ENCODE results near the gene REPIN1.

DNA sequence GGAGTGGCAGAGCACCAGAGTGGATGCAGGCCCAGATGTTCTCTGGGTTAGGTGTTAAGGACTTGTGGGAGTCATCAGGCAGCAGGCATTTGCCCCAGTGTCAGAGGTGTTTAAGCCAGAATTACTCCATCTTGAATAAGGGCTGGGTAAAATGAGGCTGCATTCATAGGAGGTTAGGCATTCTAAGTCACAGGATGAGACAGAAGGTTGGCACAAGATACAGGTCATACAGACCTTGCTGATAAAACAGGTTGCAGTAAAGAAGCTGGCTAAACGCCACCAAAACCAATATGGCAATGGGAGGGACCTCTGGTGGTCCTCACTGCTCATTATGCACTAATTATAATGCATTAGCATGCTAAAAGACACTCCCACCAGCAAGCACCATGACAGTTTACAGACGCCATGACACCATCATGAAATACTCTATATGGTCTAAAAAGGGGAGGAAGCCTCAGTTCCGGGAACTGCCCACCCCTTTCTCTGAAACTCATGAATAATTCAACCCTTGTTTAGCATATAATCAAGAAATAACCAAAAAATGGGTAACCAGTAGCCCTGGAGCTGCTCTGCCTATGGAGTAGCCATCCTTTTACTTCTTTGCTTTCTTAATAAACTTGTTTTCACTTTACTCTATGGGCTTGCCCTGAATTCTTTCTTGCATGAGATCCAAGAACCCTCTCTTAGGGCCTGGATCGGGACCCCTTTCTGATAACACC, 46.3 kb upstream of the REPIN1 start:
- TF ChIP-seq, protein P1, sequence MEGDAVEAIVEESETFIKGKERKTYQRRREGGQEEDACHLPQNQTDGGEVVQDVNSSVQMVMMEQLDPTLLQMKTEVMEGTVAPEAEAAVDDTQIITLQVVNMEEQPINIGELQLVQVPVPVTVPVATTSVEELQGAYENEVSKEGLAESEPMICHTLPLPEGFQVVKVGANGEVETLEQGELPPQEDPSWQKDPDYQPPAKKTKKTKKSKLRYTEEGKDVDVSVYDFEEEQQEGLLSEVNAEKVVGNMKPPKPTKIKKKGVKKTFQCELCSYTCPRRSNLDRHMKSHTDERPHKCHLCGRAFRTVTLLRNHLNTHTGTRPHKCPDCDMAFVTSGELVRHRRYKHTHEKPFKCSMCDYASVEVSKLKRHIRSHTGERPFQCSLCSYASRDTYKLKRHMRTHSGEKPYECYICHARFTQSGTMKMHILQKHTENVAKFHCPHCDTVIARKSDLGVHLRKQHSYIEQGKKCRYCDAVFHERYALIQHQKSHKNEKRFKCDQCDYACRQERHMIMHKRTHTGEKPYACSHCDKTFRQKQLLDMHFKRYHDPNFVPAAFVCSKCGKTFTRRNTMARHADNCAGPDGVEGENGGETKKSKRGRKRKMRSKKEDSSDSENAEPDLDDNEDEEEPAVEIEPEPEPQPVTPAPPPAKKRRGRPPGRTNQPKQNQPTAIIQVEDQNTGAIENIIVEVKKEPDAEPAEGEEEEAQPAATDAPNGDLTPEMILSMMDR (IDR thresholded peaks at IDR 0.05; ENCODE audit: borderline replicate concordance, extremely low read depth, low read length, poor library complexity, severe bottlenecking) = no peak
- TF ChIP-seq EZH2 (IDR thresholded peaks at IDR 0.05; ENCODE audit: borderline replicate concordance, low read depth, low read length, severe bottlenecking) = no peak

Measured in DND-41 (cell line).